22Rv1 (cell line): ENCODE measurements around the gene PARP1.

Experiments
- CTCF ChIP-seq: fragments of 450-650 bp; IDR thresholded peaks from 2 replicates; pipeline ENCODE4 v1.5.1; 2017; ENCODE audit warnings: mild to moderate bottlenecking
- ZFX ChIP-seq: fragments of 450-650 bp; IDR thresholded peaks from 2 replicates; pipeline ENCODE4 v1.6.1; 2017; ENCODE audit warnings: antibody characterized with exemption, borderline replicate concordance

GRCh38 chr1:226351709-226352108 lies 56.2 kb downstream of the PARP1 start:
- TF ChIP-seq CTCF: no peak
- TF ChIP-seq ZFX: no peak
